C1 segment of cervical spinal cord (tissue), 14 donors: Measurements from ENCODE around the gene MGAT4A.
"Not testable (repeated sequence)": the region's sequence is repeated elsewhere in the genome, so short reads cannot be mapped to it uniquely, and the experiment has no call there.

Source experiments
- DNase-seq, 14 donors: peaks; one replicate each; lab custom pipeline; 2025; lab: John Stamatoyannopoulos, UW

Gene MGAT4A

GRCh38 chr2:98730707-98731040 lies 258 bp downstream of the MGAT4A start:
- peak in 7 of 14 donors; percentile 43 to 85 (median 63) for DNase-seq

GRCh38 chr2:98730053-98730706 lies 752 bp downstream of the MGAT4A start:
- peak in 12 of 14 donors; percentile 39 to 75 (median 52) for DNase-seq

GRCh38 chr2:98729652-98730051 lies 1.3 kb downstream of the MGAT4A start:
- peak in 1 of 14 donors; percentile 66 for DNase-seq

- DNase-seq: not testable (repeated sequence)
These were observed 2.7 kb downstream of the MGAT4A start for GRCh38 chr2:98728088-98728718.

- DNase-seq: peak in 3 of 14 donors; percentile 4 to 66 (median 36)
These were observed 3.4 kb downstream of the MGAT4A start for GRCh38 chr2:98727369-98728087.

GRCh38 chr2:98726735-98727368 lies 4.1 kb downstream of the MGAT4A start:
- DNase-seq: peak in 1 of 14 donors; percentile 50

GRCh38 chr2:98726205-98726604 lies 4.7 kb downstream of the MGAT4A start:
- DNase-seq: peak in 1 of 14 donors; percentile 22

- no peak for DNase-seq
These were observed 10.6 kb downstream of the MGAT4A start for GRCh38 chr2:98720286-98720685.

GRCh38 chr2:98717621-98718020 lies 13.3 kb downstream of the MGAT4A start:
- DNase-seq: peak in 1 of 14 donors; percentile 20

- DNase-seq: no peak
These were observed 14.1 kb downstream of the MGAT4A start for GRCh38 chr2:98716786-98717185.

- DNase-seq: no peak
These were observed 15.0 kb downstream of the MGAT4A start for GRCh38 chr2:98715812-98716451.

- no peak for DNase-seq
These were observed 17.5 kb downstream of the MGAT4A start for GRCh38 chr2:98713332-98714015.

GRCh38 chr2:98712145-98712544 lies 18.8 kb downstream of the MGAT4A start:
- no peak for DNase-seq

- DNase-seq: no peak
These were observed 19.4 kb downstream of the MGAT4A start for GRCh38 chr2:98711506-98711905.

- no peak for DNase-seq
These were observed 20.2 kb downstream of the MGAT4A start for GRCh38 chr2:98710734-98711133.

GRCh38 chr2:98709535-98709934 lies 21.4 kb downstream of the MGAT4A start:
- peak in 5 of 14 donors; percentile 15 to 39 (median 28) for DNase-seq

GRCh38 chr2:98708396-98709186 lies 22.3 kb downstream of the MGAT4A start:
- DNase-seq: peak in 1 of 14 donors; percentile 17

GRCh38 chr2:98706591-98706990 lies 24.3 kb downstream of the MGAT4A start:
- DNase-seq: no peak

- DNase-seq: no peak
These were observed 25.7 kb downstream of the MGAT4A start for GRCh38 chr2:98705333-98705617.

- no peak for DNase-seq
These were observed 26.2 kb downstream of the MGAT4A start for GRCh38 chr2:98704499-98705332.
